Heart left ventricle (tissue), 13 donors: ENCODE results near the gene GNPAT.

Source experiments
- CTCF ChIP-seq, 12 donors: fragments of 200-600 bp; sonication (generic) in 4 of 12; IDR thresholded peaks; one replicate each; pipeline versions ENCODE4 v1.5.0 to v1.8.0; 2018 to 2022; ENCODE audit warnings: antibody characterized with exemption in 12 of 12, mild to moderate bottlenecking in 5 of 12
- POLR2A ChIP-seq, 2 donors: fragments of 450-650 bp; IDR thresholded peaks; one replicate each; pipeline ENCODE4 v1.6.1; 2017; ENCODE audit warnings: antibody characterized with exemption in 2 of 2, mild to moderate bottlenecking in 2 of 2, moderate library complexity in 2 of 2
- donor health status: ischemic (EF 13 %, LVEDD 7.1; RV severe dilation, severe dysfunction).
- donor health status: DM: no; HTN: yes; CAD: no.
- donor health status: DM: no; HTN: no; CAD: no.
- donor health status: ischemic (EF 25% LVEDD 6.9; RV normal size, moderate dysfunction).
- donor health status: ischemic (EF 25% LVEDD 5.7; RV mildly dilated, moderate dysfunction).
- donor health status: ischemic (EF 35%, LVEDD 5.7; RV mildly dilated, moderate dysfunction).
- donor health status: nonischemic (EF 11% LVEDD 7.7; RV severe dilation, severe dysfunction).
- donor health status: DM: yes; HTN: yes; CAD: no.
- donor health status: PGD.
- donor health status: ischemic (EF 29% LVEDD 5.4; RV normal size, mild dysfunction).
- donor health status: nonischemic (EF 23%, LVEDD 6.1; RV moderate dilation, normal function).

GRCh38 chr1:231252336-231252735 is 11.3 kb downstream of the GNPAT start:
- no peak for TF ChIP-seq CTCF (IDR thresholded peaks at IDR 0.05)
- TF ChIP-seq POLR2A (IDR thresholded peaks at IDR 0.05) = no peak
